ENCODE data around the gene ARID3C.

The ARID3C gene

DNA sequence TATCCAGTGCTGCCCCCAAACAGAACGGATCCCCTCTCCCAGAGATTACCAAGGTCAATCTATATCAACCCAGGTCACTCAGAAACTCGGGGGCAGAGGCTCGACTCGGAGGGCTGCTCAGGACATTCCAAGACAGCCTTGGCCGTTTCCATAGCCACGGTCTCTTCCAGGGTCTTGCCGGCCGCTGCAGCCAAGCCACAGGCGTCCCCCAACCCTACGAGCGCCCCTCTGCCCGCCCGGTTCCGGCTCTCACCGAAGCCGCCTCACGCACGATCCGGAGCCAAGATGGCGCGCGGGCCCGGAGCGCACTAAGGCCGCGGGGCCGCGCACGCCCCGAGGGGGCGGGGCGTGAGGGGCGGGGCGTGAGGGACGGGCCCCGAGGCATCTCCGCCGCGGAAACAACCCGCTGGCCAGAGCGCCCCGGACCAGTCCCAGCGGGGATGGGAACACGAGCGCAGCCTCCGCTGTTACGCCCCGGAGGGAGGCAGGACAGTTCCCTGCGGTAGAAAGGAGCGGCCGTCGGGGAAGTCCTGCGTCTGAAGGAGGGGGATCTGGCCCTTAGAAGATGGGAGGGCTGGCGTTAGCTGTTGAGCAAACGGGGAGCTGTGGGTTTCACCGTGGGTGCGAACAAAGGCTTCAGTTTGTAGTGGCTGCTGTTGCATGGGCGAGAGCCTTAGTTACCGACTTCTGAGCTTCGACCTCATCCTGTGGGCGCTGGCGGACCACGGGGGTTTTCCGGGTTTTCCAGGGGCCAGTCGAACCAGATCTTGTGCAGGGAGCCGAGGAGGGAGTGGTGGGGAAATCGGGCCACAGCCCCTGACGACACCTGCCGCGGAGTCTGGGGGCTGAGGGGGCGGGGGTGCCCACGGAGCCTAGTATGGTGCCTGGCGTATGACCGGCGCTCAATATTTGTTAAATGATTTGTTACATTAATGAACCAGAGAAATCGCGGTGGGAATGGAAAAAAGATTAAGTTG is 16.8 kb downstream of the ARID3C start, which contains the start of gene RPP25L:
RPP25L (minus strand) TSS at position 287 of the 977 bp plus-strand sequence. CDS start 801 bp downstream, outside the sequence.
- peak within 1 kb of the TSS; percentile 76 for H3K4me3 ChIP-seq (ENCODE audit: low read depth, low read length)
- TF ChIP-seq, protein P1, sequence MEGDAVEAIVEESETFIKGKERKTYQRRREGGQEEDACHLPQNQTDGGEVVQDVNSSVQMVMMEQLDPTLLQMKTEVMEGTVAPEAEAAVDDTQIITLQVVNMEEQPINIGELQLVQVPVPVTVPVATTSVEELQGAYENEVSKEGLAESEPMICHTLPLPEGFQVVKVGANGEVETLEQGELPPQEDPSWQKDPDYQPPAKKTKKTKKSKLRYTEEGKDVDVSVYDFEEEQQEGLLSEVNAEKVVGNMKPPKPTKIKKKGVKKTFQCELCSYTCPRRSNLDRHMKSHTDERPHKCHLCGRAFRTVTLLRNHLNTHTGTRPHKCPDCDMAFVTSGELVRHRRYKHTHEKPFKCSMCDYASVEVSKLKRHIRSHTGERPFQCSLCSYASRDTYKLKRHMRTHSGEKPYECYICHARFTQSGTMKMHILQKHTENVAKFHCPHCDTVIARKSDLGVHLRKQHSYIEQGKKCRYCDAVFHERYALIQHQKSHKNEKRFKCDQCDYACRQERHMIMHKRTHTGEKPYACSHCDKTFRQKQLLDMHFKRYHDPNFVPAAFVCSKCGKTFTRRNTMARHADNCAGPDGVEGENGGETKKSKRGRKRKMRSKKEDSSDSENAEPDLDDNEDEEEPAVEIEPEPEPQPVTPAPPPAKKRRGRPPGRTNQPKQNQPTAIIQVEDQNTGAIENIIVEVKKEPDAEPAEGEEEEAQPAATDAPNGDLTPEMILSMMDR (IDR thresholded peaks at IDR 0.05; ENCODE audit: low read depth, low read length) = no peak

DNA sequence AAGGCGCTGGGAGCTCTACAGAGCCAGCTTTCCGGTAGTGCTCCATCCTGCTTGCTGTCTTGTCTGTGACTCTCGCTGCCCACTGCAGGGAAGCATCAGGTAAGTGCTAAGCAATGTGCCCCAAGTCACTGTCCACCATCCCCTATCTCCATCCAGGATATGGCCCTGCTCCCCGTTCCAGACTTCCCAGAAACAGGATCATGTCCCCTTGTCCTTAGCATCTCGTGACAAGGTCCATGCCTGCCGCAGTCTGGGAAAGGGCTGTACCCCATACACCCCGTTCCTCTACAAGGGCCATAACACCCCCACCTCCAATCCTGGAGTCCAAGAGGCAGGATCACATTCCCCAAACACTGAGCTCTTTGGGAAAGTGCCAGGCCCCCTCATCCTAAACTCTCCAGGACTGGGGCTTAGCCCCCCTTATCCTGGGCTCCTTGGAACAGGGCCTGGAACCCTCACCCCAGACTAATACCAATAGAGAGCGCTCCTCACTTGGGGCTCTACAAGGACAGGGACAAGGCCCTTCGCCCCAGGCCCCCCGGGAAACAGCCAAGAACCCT is 17.5 kb downstream of the ARID3C start:
- TF ChIP-seq, protein P1 (IDR thresholded peaks at IDR 0.05; ENCODE audit: low read depth, low read length) = no peak
- H3K4me3 ChIP-seq (ENCODE audit: low read depth, low read length) = peak overlapping the region; percentile 76

DNA sequence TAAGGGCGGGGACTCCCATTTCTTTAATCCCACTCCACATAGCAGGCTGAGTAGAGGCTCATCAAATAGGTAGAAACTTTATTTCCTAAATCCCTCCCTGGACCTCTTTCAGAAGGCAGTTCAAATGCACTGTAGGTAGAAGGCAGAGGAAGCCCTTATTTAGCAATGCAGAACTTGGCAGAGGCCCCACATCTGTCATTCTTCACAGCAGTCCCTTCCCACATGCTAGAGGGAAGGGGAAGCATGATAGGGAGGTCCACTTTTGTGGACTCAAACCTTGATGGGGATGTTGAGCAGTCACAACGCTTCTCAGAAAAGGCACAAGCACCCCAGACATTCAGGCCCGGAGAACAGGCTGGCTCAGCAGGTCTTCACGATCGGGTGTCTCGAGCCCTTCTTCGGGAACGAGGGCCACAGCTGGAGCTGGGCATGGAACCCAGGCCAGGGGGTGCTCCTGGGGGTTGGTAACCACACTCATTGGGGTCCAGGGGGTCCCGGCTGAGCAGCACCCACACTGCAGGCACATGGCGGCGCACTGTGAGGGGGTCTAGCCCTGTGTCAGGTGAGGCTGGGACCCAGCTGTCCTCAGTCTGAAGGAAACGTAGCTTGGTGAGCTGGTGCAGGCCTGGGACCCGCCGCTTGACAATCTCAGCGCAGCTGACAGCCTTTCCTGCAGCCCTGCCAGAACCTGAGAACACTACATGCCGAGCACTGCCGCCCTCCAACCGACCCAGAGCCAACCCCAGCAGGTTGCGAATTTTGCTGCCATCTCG is 18.2 kb downstream of the ARID3C start:
- H3K4me3 ChIP-seq (ENCODE audit: low read depth, low read length) = peak overlapping the region; percentile 76; the same call in 1 of the 2 replicates
- TF ChIP-seq, protein P1 (IDR thresholded peaks at IDR 0.05; ENCODE audit: low read depth, low read length) = no peak

DNA sequence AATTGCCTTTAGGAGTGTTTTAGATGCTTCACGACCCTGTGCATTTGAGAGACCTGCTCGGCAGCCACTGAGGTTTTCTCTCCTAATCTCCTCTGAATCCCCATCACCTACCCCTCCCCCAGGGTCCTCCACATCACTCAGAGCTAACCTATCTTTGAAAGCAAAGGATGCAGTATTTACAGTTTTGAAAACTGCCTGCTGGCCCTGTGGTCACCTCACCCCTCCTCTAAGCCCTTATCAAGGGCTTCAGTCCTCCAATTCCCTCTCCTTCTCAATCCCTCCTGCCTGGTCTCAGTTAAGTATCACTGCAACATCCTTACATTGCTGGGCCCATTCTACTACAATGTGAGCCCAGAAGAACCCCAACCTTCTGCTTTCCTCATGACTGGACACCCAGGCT is 21.5 kb downstream of the ARID3C start:
- H3K4me3 ChIP-seq (ENCODE audit: low read depth, low read length) = no peak overlapping the region
- TF ChIP-seq, protein P1 (IDR thresholded peaks at IDR 0.05; ENCODE audit: low read depth, low read length) = no peak

DNA sequence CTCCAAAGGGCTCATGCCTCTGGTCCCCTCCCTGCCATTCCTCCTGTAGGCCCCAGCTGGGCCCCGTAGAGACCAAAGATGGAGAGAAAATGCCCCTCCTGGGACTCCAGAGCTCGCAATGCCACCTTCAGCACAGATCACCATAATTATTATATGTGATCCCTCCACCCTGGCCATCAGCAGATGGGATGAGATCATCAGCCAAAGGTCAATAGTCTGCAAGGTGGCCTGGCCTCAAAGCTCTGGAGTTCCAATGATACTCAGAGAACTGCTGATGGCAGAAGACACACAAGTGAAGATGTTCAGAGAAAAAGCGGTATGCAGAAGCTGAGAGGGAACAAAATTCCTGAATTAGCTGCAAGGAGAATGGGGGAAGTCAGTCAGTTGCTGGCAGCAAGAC is 22.0 kb downstream of the ARID3C start:
- TF ChIP-seq, protein P1 (IDR thresholded peaks at IDR 0.05; ENCODE audit: low read depth, low read length) = no peak

DNA sequence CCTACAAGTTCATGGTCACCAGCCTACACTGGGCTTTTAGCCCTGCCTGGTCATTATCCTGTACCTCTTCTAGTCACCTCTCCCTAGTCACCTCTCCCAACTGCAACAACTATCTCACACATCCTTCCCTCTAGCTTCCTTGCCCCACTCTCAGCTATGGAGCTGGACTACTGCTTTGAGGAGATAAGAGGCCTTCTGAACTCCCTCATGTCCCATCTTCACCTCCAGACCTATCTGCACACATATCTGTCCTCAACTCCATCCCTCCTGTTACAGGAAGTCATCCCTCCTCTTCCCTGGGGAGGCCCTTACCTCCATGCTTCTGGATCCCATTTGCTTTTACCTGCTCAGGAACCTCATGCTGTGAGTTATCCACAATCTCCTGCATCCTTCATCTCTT is 22.7 kb downstream of the ARID3C start:
- H3K4me3 ChIP-seq (ENCODE audit: low read depth, low read length) = no peak overlapping the region
- TF ChIP-seq, protein P1 (IDR thresholded peaks at IDR 0.05; ENCODE audit: low read depth, low read length) = no peak

More for the DNA sequence above, 22.0 kb downstream of the ARID3C start:
- no peak overlapping the region for H3K4me3 ChIP-seq (ENCODE audit: low read depth, low read length)
